ENCODE measurements around the gene SMPD3. TPM values are rescaled to one million over a fixed set of nuclear protein-coding genes. Genes with fewer than 3 reads are reported as not detected.

Gene SMPD3
- total RNA-seq = under 0.01 TPM in 1 of 2 replicates, not detected in the other

DNA sequence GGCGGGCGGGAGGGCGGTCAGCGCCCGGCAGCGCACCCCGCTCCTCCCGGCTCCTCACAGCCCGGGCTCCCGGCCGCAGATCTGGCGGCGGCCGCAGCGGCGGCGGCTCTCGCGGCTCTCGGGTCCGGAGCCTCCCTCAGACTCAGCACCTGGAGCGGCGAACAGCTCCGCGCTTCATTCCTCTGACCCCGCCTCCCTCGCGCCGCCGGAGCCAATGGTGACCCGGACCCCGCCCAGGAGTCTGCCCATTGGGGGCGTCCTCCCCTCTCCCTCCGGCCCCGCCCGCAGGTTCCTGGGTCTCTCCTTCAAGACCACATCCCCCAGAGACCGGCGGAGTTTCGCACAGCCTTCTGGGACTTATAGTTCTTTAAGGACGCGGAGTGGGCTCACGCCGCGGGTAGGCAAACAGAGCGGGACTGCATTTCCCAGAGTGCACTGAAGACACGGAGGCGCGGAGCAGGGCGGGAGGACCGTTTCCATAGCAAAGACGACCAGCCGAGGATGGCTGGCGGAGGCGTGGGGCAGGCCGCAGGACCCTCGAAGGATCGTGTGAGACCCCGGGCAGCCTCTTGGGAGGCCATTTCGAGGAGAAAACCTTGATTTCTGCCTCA is at the start of gene SMPD3:
SMPD3 (minus strand) TSS at position 149 of the 611 bp plus-strand sequence. CDS start 76,327 bp downstream, outside the sequence.

GRCh38 chr16:68310774-68311511 is 137.4 kb downstream of the SMPD3 start, which contains the start of the genes PRMT7 and SLC7A6OS:
PRMT7 (plus strand) TSS chr16:68311019; CDS start chr16:68315980, 4,961 bp downstream.
SLC7A6OS (minus strand) TSS chr16:68310946; CDS start chr16:68310926, 20 bp downstream.

Small RNA genes within 50 kb of the gene (small RNA-seq; reads per million reads assigned to genes)
- gene RF00019 (ENCODE audit: low replicate concordance) = not detected
- 0.33 reads per million, percentile 3 among the genes with 10 or more reads in this experiment for gene RNU4-30P (ENCODE audit: low replicate concordance)

Other genes with a start within 250 kb of the SMPD3 start
- 0.14 and 0.22 TPM in 2 replicates for gene ESRP2, start 212.4 kb downstream of the SMPD3 start, total RNA-seq
- 28.2 and 47.3 TPM in 2 replicates for gene PLA2G15, start 203.1 kb downstream of the SMPD3 start, total RNA-seq
- 37.4 and 41.2 TPM in 2 replicates for gene SLC7A6, start 184.0 kb downstream of the SMPD3 start, total RNA-seq
- 10.5 and 12.3 TPM in 2 replicates for gene SLC7A6OS, start 137.6 kb downstream of the SMPD3 start, total RNA-seq
- 19.7 and 47.5 TPM in 2 replicates for gene PRMT7, start 137.5 kb downstream of the SMPD3 start, total RNA-seq
- 11.8 and 12.3 TPM in 2 replicates for gene ZFP90, start 90.8 kb upstream of the SMPD3 start, total RNA-seq
- gene CDH3, start 196.8 kb upstream of the SMPD3 start, total RNA-seq = 0.29 TPM in 1 of 2 replicates, not detected in the other

Data from placental pericyte (primary cell).